Measurements from ENCODE around the gene CNTN4. TPM values are rescaled to one million over a fixed set of nuclear protein-coding genes. Genes with fewer than 3 reads are reported as not detected.

Gene CNTN4
- total and polyA plus RNA-seq, 2 experiments from 2014 or later = 0.91 to 4.0 TPM

GRCh38 chr3:2876362-2876761 lies 777.7 kb downstream of the CNTN4 start:
- Mint-ChIP-seq H3K4me1 (no peaks in the 10 kb centered on the region), H3K27me3 (ENCODE audit: insufficient read depth, low read depth, poor library complexity) (no peaks in the 10 kb centered on the region), H3K27ac (no peak overlapping the region), H3K36me3 (ENCODE audit: low read depth) (peaks cover 31% of the 10 kb centered on the region), H3K9me3 (peaks cover 97% of the 10 kb centered on the region), H3K4me3 (no peak overlapping the region)
- Histone ChIP-seq H3F3A (replicated peaks; ENCODE audit: low read depth) (no peaks in the 10 kb centered on the region), H3K27ac (ENCODE audit: low read depth) (no peak overlapping the region), H3K27me3 (ENCODE audit: insufficient read depth) (no peaks in the 10 kb centered on the region), H3K4me3 (no peak overlapping the region), H2AFZ (no peak overlapping the region), H3K36me3 (ENCODE audit: insufficient read depth) (no peaks in the 10 kb centered on the region), H3K79me2 (replicated peaks; ENCODE audit: insufficient read depth) (no peaks in the 10 kb centered on the region), H3K4me1 (ENCODE audit: insufficient read depth) (no peaks in the 10 kb centered on the region), H3K4me2 (no peak overlapping the region), H3K9me2 (ENCODE audit: insufficient read depth) (0 out of 2 replicates have a peak, but pooled peaks cover 7% of the 10 kb centered on the region), H4K20me1 (replicated peaks; ENCODE audit: insufficient read depth) (no peaks in the 10 kb centered on the region)
- ATAC-seq (no peak), DNase-seq (ENCODE audit: low spot score) (no peak)
- TF ChIP-seq, protein P1, sequence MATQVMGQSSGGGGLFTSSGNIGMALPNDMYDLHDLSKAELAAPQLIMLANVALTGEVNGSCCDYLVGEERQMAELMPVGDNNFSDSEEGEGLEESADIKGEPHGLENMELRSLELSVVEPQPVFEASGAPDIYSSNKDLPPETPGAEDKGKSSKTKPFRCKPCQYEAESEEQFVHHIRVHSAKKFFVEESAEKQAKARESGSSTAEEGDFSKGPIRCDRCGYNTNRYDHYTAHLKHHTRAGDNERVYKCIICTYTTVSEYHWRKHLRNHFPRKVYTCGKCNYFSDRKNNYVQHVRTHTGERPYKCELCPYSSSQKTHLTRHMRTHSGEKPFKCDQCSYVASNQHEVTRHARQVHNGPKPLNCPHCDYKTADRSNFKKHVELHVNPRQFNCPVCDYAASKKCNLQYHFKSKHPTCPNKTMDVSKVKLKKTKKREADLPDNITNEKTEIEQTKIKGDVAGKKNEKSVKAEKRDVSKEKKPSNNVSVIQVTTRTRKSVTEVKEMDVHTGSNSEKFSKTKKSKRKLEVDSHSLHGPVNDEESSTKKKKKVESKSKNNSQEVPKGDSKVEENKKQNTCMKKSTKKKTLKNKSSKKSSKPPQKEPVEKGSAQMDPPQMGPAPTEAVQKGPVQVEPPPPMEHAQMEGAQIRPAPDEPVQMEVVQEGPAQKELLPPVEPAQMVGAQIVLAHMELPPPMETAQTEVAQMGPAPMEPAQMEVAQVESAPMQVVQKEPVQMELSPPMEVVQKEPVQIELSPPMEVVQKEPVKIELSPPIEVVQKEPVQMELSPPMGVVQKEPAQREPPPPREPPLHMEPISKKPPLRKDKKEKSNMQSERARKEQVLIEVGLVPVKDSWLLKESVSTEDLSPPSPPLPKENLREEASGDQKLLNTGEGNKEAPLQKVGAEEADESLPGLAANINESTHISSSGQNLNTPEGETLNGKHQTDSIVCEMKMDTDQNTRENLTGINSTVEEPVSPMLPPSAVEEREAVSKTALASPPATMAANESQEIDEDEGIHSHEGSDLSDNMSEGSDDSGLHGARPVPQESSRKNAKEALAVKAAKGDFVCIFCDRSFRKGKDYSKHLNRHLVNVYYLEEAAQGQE (IDR thresholded peaks at IDR 0.05; ENCODE audit: unreplicated experiment) = no peak

DNA sequence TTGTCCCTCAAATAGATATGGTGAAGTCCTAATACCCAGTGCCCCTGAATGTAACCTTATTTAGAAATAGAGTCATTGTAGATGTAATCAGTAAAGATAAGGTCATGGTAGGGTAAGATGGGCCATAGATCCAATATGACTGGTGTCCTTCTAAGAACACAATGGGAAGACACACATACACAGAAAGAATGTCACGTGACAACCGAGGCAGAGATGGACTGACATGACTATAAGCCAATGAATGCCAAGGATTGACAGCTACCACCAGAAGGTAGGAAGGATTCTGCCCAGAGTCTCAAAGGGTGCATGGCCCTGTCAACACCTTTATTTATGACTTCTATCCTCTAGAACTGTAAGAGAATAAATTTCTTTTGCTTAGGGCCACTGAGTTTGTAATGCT lies 780.4 kb downstream of the CNTN4 start:
- no peaks in the 10 kb centered on the region for H3K4me1 ChIP-seq (ENCODE audit: insufficient read depth)
- H3K4me3 ChIP-seq = no peak overlapping the region
- H3K27me3 ChIP-seq (ENCODE audit: insufficient read depth) = no peaks in the 10 kb centered on the region
- Mint-ChIP-seq H3K4me1 (no peaks in the 10 kb centered on the region), H3K36me3 (ENCODE audit: low read depth) (peaks cover 29% of the 10 kb centered on the region), H3K9me3 (peaks cover 92% of the 10 kb centered on the region), H3K27ac (no peak overlapping the region), H3K4me3 (no peak overlapping the region), H3K27me3 (ENCODE audit: insufficient read depth, low read depth, poor library complexity) (no peaks in the 10 kb centered on the region)
- no peak overlapping the region for H3K4me2 ChIP-seq
- no peak overlapping the region for H3K27ac ChIP-seq (ENCODE audit: low read depth)
- DNase-seq (ENCODE audit: low spot score) (no peak), ATAC-seq (no peak)
- H4K20me1 ChIP-seq (replicated peaks; ENCODE audit: insufficient read depth) = no peaks in the 10 kb centered on the region
- H3K9me2 ChIP-seq (ENCODE audit: insufficient read depth) = 0 out of 2 replicates have a peak, but pooled peaks cover 4% of the 10 kb centered on the region
- no peaks in the 10 kb centered on the region for H3F3A ChIP-seq (replicated peaks; ENCODE audit: low read depth)
- H3K36me3 ChIP-seq (ENCODE audit: insufficient read depth) = no peaks in the 10 kb centered on the region
- no peaks in the 10 kb centered on the region for H3K79me2 ChIP-seq (replicated peaks; ENCODE audit: insufficient read depth)
- H2AFZ ChIP-seq = no peak overlapping the region
- no peak for TF ChIP-seq ZNF114 (CRISPR knock-in tag; IDR thresholded peaks at IDR 0.05)
- TF ChIP-seq, protein P2, sequence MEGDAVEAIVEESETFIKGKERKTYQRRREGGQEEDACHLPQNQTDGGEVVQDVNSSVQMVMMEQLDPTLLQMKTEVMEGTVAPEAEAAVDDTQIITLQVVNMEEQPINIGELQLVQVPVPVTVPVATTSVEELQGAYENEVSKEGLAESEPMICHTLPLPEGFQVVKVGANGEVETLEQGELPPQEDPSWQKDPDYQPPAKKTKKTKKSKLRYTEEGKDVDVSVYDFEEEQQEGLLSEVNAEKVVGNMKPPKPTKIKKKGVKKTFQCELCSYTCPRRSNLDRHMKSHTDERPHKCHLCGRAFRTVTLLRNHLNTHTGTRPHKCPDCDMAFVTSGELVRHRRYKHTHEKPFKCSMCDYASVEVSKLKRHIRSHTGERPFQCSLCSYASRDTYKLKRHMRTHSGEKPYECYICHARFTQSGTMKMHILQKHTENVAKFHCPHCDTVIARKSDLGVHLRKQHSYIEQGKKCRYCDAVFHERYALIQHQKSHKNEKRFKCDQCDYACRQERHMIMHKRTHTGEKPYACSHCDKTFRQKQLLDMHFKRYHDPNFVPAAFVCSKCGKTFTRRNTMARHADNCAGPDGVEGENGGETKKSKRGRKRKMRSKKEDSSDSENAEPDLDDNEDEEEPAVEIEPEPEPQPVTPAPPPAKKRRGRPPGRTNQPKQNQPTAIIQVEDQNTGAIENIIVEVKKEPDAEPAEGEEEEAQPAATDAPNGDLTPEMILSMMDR (conservative IDR thresholded peaks at IDR 0.05; ENCODE audit: low read depth in 2 of 2) = no peak

DNA sequence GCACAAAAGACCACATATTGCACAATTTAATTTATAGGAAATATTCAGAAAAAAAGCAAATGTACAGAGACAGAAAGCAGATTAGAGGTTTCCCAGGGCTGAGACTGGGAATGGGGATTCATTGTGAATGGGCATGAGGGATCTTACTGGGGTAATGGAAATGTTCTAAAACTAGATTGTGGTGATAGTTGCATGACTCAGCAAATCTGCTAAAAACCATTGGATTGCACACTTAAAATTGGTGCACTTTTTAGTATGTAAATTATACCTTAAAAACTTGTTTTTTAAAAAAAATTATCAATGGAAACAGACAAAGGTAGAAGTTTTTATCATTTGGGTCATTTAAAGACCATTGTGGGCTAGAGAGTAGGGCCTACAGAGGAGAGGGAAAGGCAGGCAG lies 780.9 kb downstream of the CNTN4 start:
- Mint-ChIP-seq H3K4me3 (no peak overlapping the region), H3K9me3 (peaks cover 91% of the 10 kb centered on the region), H3K4me1 (no peaks in the 10 kb centered on the region), H3K27me3 (ENCODE audit: insufficient read depth, low read depth, poor library complexity) (no peaks in the 10 kb centered on the region), H3K36me3 (ENCODE audit: low read depth) (peaks cover 26% of the 10 kb centered on the region), H3K27ac (no peak overlapping the region)
- Histone ChIP-seq H3K27me3 (ENCODE audit: insufficient read depth) (no peaks in the 10 kb centered on the region), H3F3A (replicated peaks; ENCODE audit: low read depth) (no peaks in the 10 kb centered on the region), H3K79me2 (replicated peaks; ENCODE audit: insufficient read depth) (no peaks in the 10 kb centered on the region), H3K27ac (ENCODE audit: low read depth) (no peak overlapping the region), H3K4me3 (no peak overlapping the region), H2AFZ (no peak overlapping the region), H3K4me2 (no peak overlapping the region), H3K9me2 (ENCODE audit: insufficient read depth) (no peaks in the 10 kb centered on the region), H4K20me1 (replicated peaks; ENCODE audit: insufficient read depth) (no peaks in the 10 kb centered on the region), H3K36me3 (ENCODE audit: insufficient read depth) (no peaks in the 10 kb centered on the region), H3K4me1 (ENCODE audit: insufficient read depth) (no peaks in the 10 kb centered on the region)
- no peak for DNase-seq (ENCODE audit: low spot score)
- ATAC-seq = no peak
- TF ChIP-seq, protein P1 (IDR thresholded peaks at IDR 0.05; ENCODE audit: unreplicated experiment) = no peak
- TF ChIP-seq, protein P2 (conservative IDR thresholded peaks at IDR 0.05; ENCODE audit: low read depth in 2 of 2) = no peak
- no peak for TF ChIP-seq POLR2AphosphoS5 (IDR thresholded peaks at IDR 0.05; ENCODE audit: low read depth)

Data from GM23338 (cell line).